Keratinocyte (primary cell): ENCODE results near the gene MUC2. TPM values are rescaled to one million over a fixed set of nuclear protein-coding genes. Genes with fewer than 3 reads are reported as not detected.

Experiments used
- DNase-seq: peaks from one replicate; pipeline ENCODE4 v3.0.0-alpha.2; 2011; ENCODE audit warnings: low read depth, missing footprints, low spot score
- FAIRE-seq: peaks from 2 replicates; lab custom pipeline; 2011; peaks lifted over from hg19 to GRCh38; lab: Jason Lieb, UNC
- H2AFZ ChIP-seq: 2 replicates; pipeline ENCODE4 v1.6.0; 2012; ENCODE audit warnings: low read length, control low read depth, inconsistent platforms; ENCODE audit not compliant: control insufficient read depth
- H3K27ac ChIP-seq: 2 replicates; pipeline ENCODE4 v1.5.1; 2011; ENCODE audit warnings: low read length; ENCODE audit not compliant: control insufficient read depth, insufficient read depth
- H3K27me3 ChIP-seq: 3 replicates; pipeline ENCODE4 v1.6.0; 2011; ENCODE audit warnings: low read length; ENCODE audit not compliant: control insufficient read depth, insufficient read depth; ENCODE audit errors: extremely low read depth
- H3K36me3 ChIP-seq, 2 experiments: 2 replicates in 1 of 2; 3 replicates in 1 of 2; pipeline ENCODE4 v1.5.1; 2011; ENCODE audit warnings: low read length in 2 of 2, mild to moderate bottlenecking in 1 of 2; ENCODE audit not compliant: control insufficient read depth in 2 of 2, insufficient read depth in 2 of 2; ENCODE audit errors: extremely low read depth in 1 of 2
- H3K4me1 ChIP-seq: 3 replicates; pipeline ENCODE4 v1.5.1; 2011; ENCODE audit warnings: low read length; ENCODE audit not compliant: control insufficient read depth, insufficient read depth; ENCODE audit errors: extremely low read depth
- H3K4me2 ChIP-seq: 3 replicates; pipeline ENCODE4 v1.6.0; 2011; ENCODE audit warnings: low read depth, low read length; ENCODE audit not compliant: control insufficient read depth, insufficient read depth; ENCODE audit errors: extremely low read depth
- H3K4me3 ChIP-seq, 3 experiments: fragments of 200-600 bp in 1 of 3; sonication (generic) in 1 of 3; 2 replicates in 2 of 3; 3 replicates in 1 of 3; pipeline ENCODE4 v1.5.1; 2011 to 2016; ENCODE audit warnings: low read length in 3 of 3, mild to moderate bottlenecking in 3 of 3, control low read depth in 2 of 3, inconsistent platforms in 1 of 3, low read depth in 1 of 3, mixed read lengths in 1 of 3, mixed run types in 1 of 3, moderate library complexity in 1 of 3; ENCODE audit not compliant: control insufficient read depth in 2 of 3, insufficient read depth in 2 of 3; ENCODE audit errors: extremely low read depth in 1 of 3
- H3K79me2 ChIP-seq: 2 replicates; pipeline ENCODE4 v1.6.0; 2012; ENCODE audit warnings: low read length; ENCODE audit not compliant: control insufficient read depth, insufficient read depth
- H3K9ac ChIP-seq: 3 replicates; pipeline ENCODE4 v1.6.0; 2011; ENCODE audit warnings: low read length; ENCODE audit not compliant: control insufficient read depth, insufficient read depth; ENCODE audit errors: extremely low read depth
- H3K9me1 ChIP-seq: 3 replicates; pipeline ENCODE4 v1.6.0; 2011; ENCODE audit warnings: low read length; ENCODE audit not compliant: control insufficient read depth, insufficient read depth; ENCODE audit errors: extremely low read depth
- H3K9me3 ChIP-seq: 2 replicates; pipeline ENCODE4 v1.5.1; 2012; ENCODE audit warnings: low read depth, low read length; ENCODE audit not compliant: control insufficient read depth
- H4K20me1 ChIP-seq: 3 replicates; pipeline ENCODE4 v1.6.0; 2011; ENCODE audit warnings: low read length; ENCODE audit not compliant: control insufficient read depth, insufficient read depth; ENCODE audit errors: extremely low read depth
- EZH2 ChIP-seq: IDR thresholded peaks from one replicate; pipeline ENCODE4 v1.6.1; 2012; ENCODE audit warnings: inconsistent platforms, mild to moderate bottlenecking, low read length, moderate library complexity
- dilution Hi-C: fragments of 300-500 bp; cut with MboI; formaldehyde crosslinking; loops from one replicate; pipeline ENCODE4 v1.7.0; 2020; ENCODE audit warnings: low sequenced_read_pairs; ENCODE audit not compliant: extremely low pct_ligation_motif_present
- polyA plus RNA-seq, 5 experiments: library from polyadenylated mRNA; depleted of rRNA in 3 of 5; stranded (reverse) in 3 of 5; stranded (forward) in 1 of 5; unstranded in 1 of 5; fragments of >200 nt; gene quantifications; 1 replicate in 1 of 5; 2 replicates in 3 of 5; 3 replicates in 1 of 5; pipeline versions ENCODE4 v1.2.1 to v1.2.3, GENCODE V29; 2011 to 2012; ENCODE audit warnings: missing spikeins in 2 of 5, low read depth in 1 of 5, low replicate concordance in 1 of 5
- TF ChIP-seq, protein P1 (sequence below), 3 experiments: IDR thresholded peaks in 1 of 3; conservative IDR thresholded peaks in 1 of 3; optimal IDR thresholded peaks in 1 of 3; 2 replicates in 2 of 3; 3 replicates in 1 of 3; pipeline versions ENCODE3 to v1.5.1; 2011; ENCODE audit warnings: low read length in 3 of 3, mild to moderate bottlenecking in 3 of 3, moderate library complexity in 2 of 3, control low read depth in 1 of 3, inconsistent platforms in 1 of 3; ENCODE audit not compliant: insufficient read depth in 2 of 3; ENCODE audit errors: extremely low read depth in 1 of 3

MUC2 gene
- polyA plus RNA-seq, 1 donor (not counting 4 experiments of a cell fraction or from before 2014, with no cell fraction given) = not detected

DNA sequence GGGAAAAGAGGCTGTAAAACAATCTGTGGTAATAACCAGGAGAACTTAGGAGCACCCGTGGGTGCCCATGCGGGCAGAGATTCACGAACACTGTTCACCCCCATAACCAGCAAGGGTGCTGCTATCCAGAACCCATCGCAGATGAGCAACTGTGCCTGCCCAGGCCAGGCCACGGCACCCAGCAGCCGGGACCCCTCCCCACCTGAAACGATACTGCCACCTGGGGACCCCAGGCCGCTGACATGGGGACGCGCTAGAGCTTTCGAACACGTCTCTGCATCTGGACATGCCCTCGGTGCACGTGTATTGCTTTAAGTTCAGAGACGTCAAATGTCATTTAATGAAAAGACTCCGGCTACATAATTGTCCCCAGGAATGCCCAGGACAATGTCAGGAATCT lies 14.3 kb upstream of the MUC2 start:
- H3K9me1 ChIP-seq = no peaks in the 10 kb centered on the region
- H4K20me1 ChIP-seq = no peaks in the 10 kb centered on the region
- DNase-seq = no peak
- H3K27ac ChIP-seq = no peak overlapping the region
- no peaks in the 10 kb centered on the region for H3K36me3 ChIP-seq
- TF ChIP-seq EZH2 = no peak
- TF ChIP-seq, protein P1, sequence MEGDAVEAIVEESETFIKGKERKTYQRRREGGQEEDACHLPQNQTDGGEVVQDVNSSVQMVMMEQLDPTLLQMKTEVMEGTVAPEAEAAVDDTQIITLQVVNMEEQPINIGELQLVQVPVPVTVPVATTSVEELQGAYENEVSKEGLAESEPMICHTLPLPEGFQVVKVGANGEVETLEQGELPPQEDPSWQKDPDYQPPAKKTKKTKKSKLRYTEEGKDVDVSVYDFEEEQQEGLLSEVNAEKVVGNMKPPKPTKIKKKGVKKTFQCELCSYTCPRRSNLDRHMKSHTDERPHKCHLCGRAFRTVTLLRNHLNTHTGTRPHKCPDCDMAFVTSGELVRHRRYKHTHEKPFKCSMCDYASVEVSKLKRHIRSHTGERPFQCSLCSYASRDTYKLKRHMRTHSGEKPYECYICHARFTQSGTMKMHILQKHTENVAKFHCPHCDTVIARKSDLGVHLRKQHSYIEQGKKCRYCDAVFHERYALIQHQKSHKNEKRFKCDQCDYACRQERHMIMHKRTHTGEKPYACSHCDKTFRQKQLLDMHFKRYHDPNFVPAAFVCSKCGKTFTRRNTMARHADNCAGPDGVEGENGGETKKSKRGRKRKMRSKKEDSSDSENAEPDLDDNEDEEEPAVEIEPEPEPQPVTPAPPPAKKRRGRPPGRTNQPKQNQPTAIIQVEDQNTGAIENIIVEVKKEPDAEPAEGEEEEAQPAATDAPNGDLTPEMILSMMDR (optimal IDR thresholded peaks at IDR 0.05 in 1 of 3, IDR thresholded peaks at IDR 0.05 in 1 of 3, conservative IDR thresholded peaks at IDR 0.05 in 1 of 3; ENCODE audit: extremely low read depth in 1 of 3, insufficient read depth in 2 of 3, low read length in 3 of 3) = no peak
- H3K4me3 ChIP-seq = no peak overlapping the region
- no peaks in the 10 kb centered on the region for H3K27me3 ChIP-seq
- H3K4me1 ChIP-seq = peaks cover 7% of the 10 kb centered on the region
- H3K79me2 ChIP-seq = no peaks in the 10 kb centered on the region
- no peak overlapping the region for H3K9ac ChIP-seq
- peak overlapping the region; percentile 6 for H3K4me2 ChIP-seq
- FAIRE-seq = no peak
- dilution Hi-C loops = no loop called here
- H2AFZ ChIP-seq = no peak overlapping the region
- peaks cover 3% of the 10 kb centered on the region for H3K9me3 ChIP-seq

DNA sequence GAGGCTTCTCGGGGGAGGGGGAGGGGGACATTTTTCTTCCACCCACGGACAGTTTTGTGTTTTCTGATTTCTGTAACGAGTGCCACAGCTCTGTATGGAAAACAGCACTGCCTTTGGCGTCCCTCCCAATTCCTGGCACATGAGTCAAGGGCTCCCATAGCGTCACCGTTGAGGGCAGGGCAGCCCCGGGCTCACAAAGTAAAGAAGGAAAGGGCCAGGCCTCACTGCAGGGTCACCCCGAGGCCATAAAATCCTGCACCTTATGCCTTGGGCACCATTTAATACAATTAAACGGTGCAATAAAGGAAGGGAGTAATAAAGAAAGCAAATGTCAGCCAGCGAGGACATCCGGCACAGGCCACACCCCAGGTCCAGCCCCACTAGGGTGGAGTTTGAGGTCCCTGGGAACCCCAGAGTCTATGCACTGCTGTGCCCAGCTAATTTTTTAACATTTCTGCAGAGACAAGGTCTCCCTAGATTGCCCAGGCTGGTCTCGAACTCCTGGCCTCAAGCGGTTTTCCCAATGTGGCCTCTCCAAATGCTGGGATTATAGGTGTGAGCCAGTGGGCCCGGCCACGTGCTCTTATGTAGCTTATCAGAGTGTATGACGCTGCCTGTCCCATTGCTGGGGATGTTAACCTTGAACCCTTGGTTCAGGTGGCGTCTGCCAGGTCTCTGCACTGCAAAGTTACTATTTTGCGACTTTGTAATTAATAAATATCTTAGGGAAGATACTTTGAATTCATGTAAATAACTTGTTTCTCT lies 13.6 kb upstream of the MUC2 start:
- Histone ChIP-seq H3K9ac (no peak overlapping the region), H2AFZ (no peak overlapping the region), H3K9me1 (no peaks in the 10 kb centered on the region), H3K4me1 (peaks cover 7% of the 10 kb centered on the region), H3K27me3 (no peaks in the 10 kb centered on the region), H4K20me1 (no peaks in the 10 kb centered on the region), H3K4me3 (no peak overlapping the region), H3K27ac (no peak overlapping the region), H3K9me3 (peaks cover 3% of the 10 kb centered on the region), H3K4me2 (peak overlapping the region; percentile 6), H3K36me3 (no peaks in the 10 kb centered on the region), H3K79me2 (no peaks in the 10 kb centered on the region)
- FAIRE-seq = no peak
- dilution Hi-C loops = no loop called here
- DNase-seq = no peak
- TF ChIP-seq, protein P1 (optimal IDR thresholded peaks at IDR 0.05 in 1 of 3, IDR thresholded peaks at IDR 0.05 in 1 of 3, conservative IDR thresholded peaks at IDR 0.05 in 1 of 3; ENCODE audit: extremely low read depth in 1 of 3, insufficient read depth in 2 of 3, low read length in 3 of 3) = no peak
- TF ChIP-seq EZH2 = no peak
